HepG2 (cell line): ENCODE data around the gene GMEB2. TPM values are rescaled to one million over a fixed set of nuclear protein-coding genes. Genes with fewer than 3 reads are reported as not detected.

Experiments
- CSRNP2 ChIP-seq: sonication (generic); formaldehyde crosslinking; conservative IDR thresholded peaks from 2 replicates; pipeline ENCODE4 v1.8.0; 2022; ENCODE audit warnings: low read depth, missing genetic modification reagents
- GABPB1 ChIP-seq: IDR thresholded peaks from 2 replicates; pipeline ENCODE4 v1.6.1; 2016; ENCODE audit warnings: mild to moderate bottlenecking, missing genetic modification reagents, moderate library complexity, missing compliant biosample characterization
- HDAC1 ChIP-seq: sonication (generic); formaldehyde crosslinking; IDR thresholded peaks from 2 replicates; pipeline ENCODE4 v1.5.1; 2020; ENCODE audit warnings: mild to moderate bottlenecking, missing genetic modification reagents
- KLF9 ChIP-seq: IDR thresholded peaks from 2 replicates; pipeline ENCODE4 v1.6.1; 2016; ENCODE audit warnings: low read depth
- MIER3 ChIP-seq: IDR thresholded peaks from 2 replicates; pipeline ENCODE4 v1.6.1; 2016; ENCODE audit warnings: missing compliant biosample characterization, borderline replicate concordance
- MYC ChIP-seq: sonication (generic); formaldehyde crosslinking; IDR thresholded peaks from 2 replicates; pipeline ENCODE4 v1.9.0; 2021; ENCODE audit warnings: missing genetic modification reagents, borderline replicate concordance
- NR2F2 ChIP-seq: IDR thresholded peaks from 2 replicates; pipeline ENCODE4 v1.6.1; 2012; ENCODE audit warnings: low read depth, inconsistent platforms, borderline replicate concordance
- PTBP1 ChIP-seq: fragments of 200-400 bp; formaldehyde crosslinking; IDR thresholded peaks from 2 replicates; pipeline ENCODE4 v1.6.1; 2018; ENCODE audit warnings: low read length, low read depth; ENCODE audit not compliant: poor library complexity, severe bottlenecking
- TEF ChIP-seq: sonication (generic); formaldehyde crosslinking; IDR thresholded peaks from 2 replicates; pipeline ENCODE4 v1.5.0; 2020; ENCODE audit warnings: missing genetic modification reagents
- THAP9 ChIP-seq: sonication (generic); formaldehyde crosslinking; IDR thresholded peaks from 2 replicates; pipeline ENCODE4; 2020; ENCODE audit warnings: missing genetic modification reagents, mild to moderate bottlenecking, borderline replicate concordance
- U2AF2 ChIP-seq: fragments of 200-400 bp; formaldehyde crosslinking; IDR thresholded peaks from 2 replicates; pipeline ENCODE4 v1.6.1; 2017; ENCODE audit warnings: low read depth, mild to moderate bottlenecking, low read length
- ZNF282 ChIP-seq: fragments of 450-650 bp; IDR thresholded peaks from 2 replicates; pipeline ENCODE4 v1.6.1; 2018; ENCODE audit not compliant: partially characterized antibody
- ZNF317 ChIP-seq: sonication (generic); formaldehyde crosslinking; IDR thresholded peaks from 2 replicates; pipeline ENCODE4 v1.5.0; 2020; ENCODE audit warnings: mild to moderate bottlenecking, missing genetic modification reagents
- ZNF333 ChIP-seq: sonication (generic); formaldehyde crosslinking; IDR thresholded peaks from 2 replicates; pipeline ENCODE4 v1.4.0; 2020; ENCODE audit warnings: mild to moderate bottlenecking, missing genetic modification reagents, borderline replicate concordance
- ZNF567 ChIP-seq: sonication (generic); formaldehyde crosslinking; IDR thresholded peaks from 2 replicates; pipeline ENCODE4 v1.8.1; 2023; ENCODE audit warnings: mild to moderate bottlenecking, missing genetic modification reagents, borderline replicate concordance
- ZNF577 ChIP-seq: sonication (generic); formaldehyde crosslinking; IDR thresholded peaks from 2 replicates; pipeline ENCODE4 v1.4.0; 2020; ENCODE audit warnings: mild to moderate bottlenecking, low read depth, missing genetic modification reagents, borderline replicate concordance
- ZNF749 ChIP-seq: sonication (generic); formaldehyde crosslinking; IDR thresholded peaks from 2 replicates; pipeline ENCODE4 v1.8.0; 2022; ENCODE audit warnings: mild to moderate bottlenecking, missing genetic modification reagents, moderate library complexity, borderline replicate concordance
- ZNF839 ChIP-seq: sonication (generic); formaldehyde crosslinking; IDR thresholded peaks from 2 replicates; pipeline ENCODE4 v1.4.0; 2020; ENCODE audit warnings: missing genetic modification reagents, mild to moderate bottlenecking, borderline replicate concordance
- ZNF883 ChIP-seq: sonication (generic); formaldehyde crosslinking; IDR thresholded peaks from 2 replicates; pipeline ENCODE4 v1.5.1; 2020; ENCODE audit warnings: mild to moderate bottlenecking, missing genetic modification reagents; ENCODE audit errors: not compliant biosample characterization
- ZNF891 ChIP-seq: sonication (generic); formaldehyde crosslinking; IDR thresholded peaks from 2 replicates; pipeline ENCODE4 v1.5.0; 2020; ENCODE audit warnings: mild to moderate bottlenecking, missing genetic modification reagents
- polyA plus RNA-seq, 8 experiments: library from polyadenylated mRNA; depleted of rRNA in 3 of 8; stranded (reverse) in 7 of 8; unstranded in 1 of 8; fragments of >200 nt; fragmentation: Illumina TruSeq in 4 of 8; extraction: Trizol in 4 of 8; gene quantifications; 2 replicates each; pipeline versions ENCODE4 v1.2.1 to v1.2.3, GENCODE V29; 2011 to 2016; ENCODE audit warnings: low read depth in 4 of 8, missing spikeins in 1 of 8, mixed read lengths in 1 of 8; ENCODE audit not compliant: insufficient read depth in 1 of 8
- total RNA-seq, 5 experiments: library from RNA; depleted of rRNA; stranded (reverse); fragments of >200 nt; fragmentation: Illumina TruSeq; extraction: Trizol; gene quantifications; 2 replicates each; pipeline ENCODE4 v1.2.3, GENCODE V29; 2016; ENCODE audit warnings: low read depth in 1 of 5
- TF ChIP-seq, protein P1 (sequence below): sonication (generic); formaldehyde crosslinking; IDR thresholded peaks from 2 replicates; pipeline ENCODE4 v1.9.0; 2021; ENCODE audit warnings: missing genetic modification reagents, borderline replicate concordance

The GMEB2 gene
- total and polyA plus RNA-seq, 2 of the 13 experiments (the other 11 are each of a cell fraction or from before 2014, with no cell fraction given), result 10.6 to 12.4 TPM

GRCh38 chr20:63572788-63573646 is 53.9 kb downstream of the GMEB2 start (continued):
- no peak for TF ChIP-seq PTBP1
- no peak for TF ChIP-seq KLF9 (CRISPR knock-in tag)
- TF ChIP-seq ZNF577 (CRISPR knock-in tag), result no peak
- no peak for TF ChIP-seq NR2F2
- no peak for TF ChIP-seq ZNF282
- no peak for TF ChIP-seq U2AF2
- TF ChIP-seq ZNF891, result peak; percentile 81
- 0 out of 2 replicates have a peak, but pooled peaks have one; percentile 31 for TF ChIP-seq HDAC1
- no peak for TF ChIP-seq ZNF749 (CRISPR knock-in tag)
- peak; percentile 62; the same call in 1 of the 2 replicates for TF ChIP-seq THAP9 (CRISPR knock-in tag)
- no peak for TF ChIP-seq ZNF333 (CRISPR knock-in tag)
- TF ChIP-seq CSRNP2 (CRISPR knock-in tag), result no peak
- TF ChIP-seq ZNF883 (CRISPR knock-in tag), result peak; percentile 60
- TF ChIP-seq MYC, result no peak
- TF ChIP-seq ZNF567 (CRISPR knock-in tag), result 0 out of 2 replicates have a peak, but pooled peaks have one; percentile 17
- no peak for TF ChIP-seq ZNF317 (CRISPR knock-in tag)
- TF ChIP-seq, protein P1, sequence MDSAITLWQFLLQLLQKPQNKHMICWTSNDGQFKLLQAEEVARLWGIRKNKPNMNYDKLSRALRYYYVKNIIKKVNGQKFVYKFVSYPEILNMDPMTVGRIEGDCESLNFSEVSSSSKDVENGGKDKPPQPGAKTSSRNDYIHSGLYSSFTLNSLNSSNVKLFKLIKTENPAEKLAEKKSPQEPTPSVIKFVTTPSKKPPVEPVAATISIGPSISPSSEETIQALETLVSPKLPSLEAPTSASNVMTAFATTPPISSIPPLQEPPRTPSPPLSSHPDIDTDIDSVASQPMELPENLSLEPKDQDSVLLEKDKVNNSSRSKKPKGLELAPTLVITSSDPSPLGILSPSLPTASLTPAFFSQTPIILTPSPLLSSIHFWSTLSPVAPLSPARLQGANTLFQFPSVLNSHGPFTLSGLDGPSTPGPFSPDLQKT (CRISPR knock-in tag), result no peak
- TF ChIP-seq ZNF839 (CRISPR knock-in tag), result peak; percentile 32; the same call in 1 of the 2 replicates
- TF ChIP-seq GABPB1 (CRISPR knock-in tag), result peak; percentile 45; the same call in 1 of the 2 replicates
- no peak for TF ChIP-seq MIER3 (CRISPR knock-in tag)
- no peak for TF ChIP-seq TEF (CRISPR knock-in tag)
